MM.1S (cell line): Measurements from ENCODE around the gene TPX2.
A peak's percentile ranks its signal among the peaks of the same experiment; 100 is the strongest.

Experiments
- DNase-seq: peaks from one replicate; pipeline ENCODE4 v3.0.0-alpha.2; 2015
- H2AFZ ChIP-seq: fragments of 300-600 bp; sonication (generic); 2 replicates; pipeline ENCODE4 v1.6.0; 2016; ENCODE audit warnings: antibody characterized with exemption, low read length
- H3F3A ChIP-seq: fragments of 300-600 bp; sonication (generic); 2 replicates; pipeline ENCODE4 v1.6.1; 2016; ENCODE audit warnings: mild to moderate bottlenecking, antibody characterized with exemption, low read length, moderate library complexity, mixed read lengths; ENCODE audit not compliant: insufficient read depth
- H3K27ac ChIP-seq: fragments of 300-600 bp; sonication (generic); 2 replicates; pipeline ENCODE4 v1.5.1; 2016; ENCODE audit warnings: mild to moderate bottlenecking, low read length
- H3K27me3 ChIP-seq: fragments of 300-600 bp; sonication (generic); replicated peaks from 2 replicates; pipeline ENCODE4 v1.6.0; 2016; ENCODE audit warnings: low read length; ENCODE audit not compliant: insufficient read depth
- H3K36me3 ChIP-seq: fragments of 300-600 bp; sonication (generic); replicated peaks from 2 replicates; pipeline ENCODE4 v1.6.1; 2016; ENCODE audit warnings: mild to moderate bottlenecking, low read length, mixed read lengths; ENCODE audit not compliant: insufficient read depth
- H3K4me1 ChIP-seq: fragments of 300-600 bp; sonication (generic); 2 replicates; pipeline ENCODE4 v1.6.1; 2016; ENCODE audit warnings: low read length, mixed read lengths
- H3K4me2 ChIP-seq: fragments of 300-600 bp; sonication (generic); 2 replicates; pipeline ENCODE4 v1.6.0; 2016; ENCODE audit warnings: low read depth, low read length
- H3K4me3 ChIP-seq: fragments of 300-600 bp; sonication (generic); 2 replicates; pipeline ENCODE4 v1.5.1; 2016; ENCODE audit warnings: low read length, mixed read lengths
- H3K79me2 ChIP-seq: fragments of 300-600 bp; sonication (generic); 2 replicates; pipeline ENCODE4 v1.6.1; 2016; ENCODE audit warnings: mixed run types, low read length, mixed read lengths
- H3K9ac ChIP-seq: fragments of 300-600 bp; sonication (generic); 2 replicates; pipeline ENCODE4 v1.6.1; 2016; ENCODE audit warnings: low read length, mixed read lengths
- H3K9me2 ChIP-seq: fragments of 300-600 bp; sonication (generic); replicated peaks from 2 replicates; pipeline ENCODE4 v1.6.1; 2016; ENCODE audit warnings: mild to moderate bottlenecking, low read length, mixed read lengths; ENCODE audit not compliant: insufficient read depth
- H3K9me3 ChIP-seq: fragments of 300-600 bp; sonication (generic); replicated peaks from 2 replicates; pipeline ENCODE4 v1.6.1; 2016; ENCODE audit warnings: mild to moderate bottlenecking, low read length, mixed read lengths; ENCODE audit not compliant: insufficient read depth
- H4K20me1 ChIP-seq: fragments of 300-600 bp; sonication (generic); 2 replicates; pipeline ENCODE4 v1.6.1; 2016; ENCODE audit warnings: mild to moderate bottlenecking, low read length, moderate library complexity, mixed read lengths; ENCODE audit not compliant: insufficient read depth
- EZH2 ChIP-seq: fragments of 300-600 bp; sonication (generic); optimal IDR thresholded peaks from 2 replicates; pipeline ENCODE3; 2017; ENCODE audit warnings: low read depth, mild to moderate bottlenecking, antibody characterized with exemption, low read length, mixed read lengths
- EZH2phosphoT487 ChIP-seq: fragments of 300-600 bp; sonication (generic); IDR thresholded peaks from 2 replicates; pipeline ENCODE4 v1.6.1; 2018; ENCODE audit warnings: antibody characterized with exemption, low read length
- TF ChIP-seq, protein P1 (sequence below): fragments of 300-600 bp; sonication (generic); IDR thresholded peaks from 2 replicates; pipeline ENCODE4 v1.5.1; 2016; ENCODE audit warnings: antibody characterized with exemption, low read length, mixed read lengths

Gene TPX2

GRCh38 chr20:31767805-31768204 lies 28.7 kb downstream of the TPX2 start:
- H3K4me2 ChIP-seq = no peak overlapping the region
- no peaks in the 10 kb centered on the region for H3K9me3 ChIP-seq
- no peaks in the 10 kb centered on the region for H3K9me2 ChIP-seq
- H2AFZ ChIP-seq = no peak overlapping the region
- no peaks in the 10 kb centered on the region for H3K27me3 ChIP-seq
- TF ChIP-seq EZH2 = no peak
- TF ChIP-seq EZH2phosphoT487 = no peak
- TF ChIP-seq, protein P1, sequence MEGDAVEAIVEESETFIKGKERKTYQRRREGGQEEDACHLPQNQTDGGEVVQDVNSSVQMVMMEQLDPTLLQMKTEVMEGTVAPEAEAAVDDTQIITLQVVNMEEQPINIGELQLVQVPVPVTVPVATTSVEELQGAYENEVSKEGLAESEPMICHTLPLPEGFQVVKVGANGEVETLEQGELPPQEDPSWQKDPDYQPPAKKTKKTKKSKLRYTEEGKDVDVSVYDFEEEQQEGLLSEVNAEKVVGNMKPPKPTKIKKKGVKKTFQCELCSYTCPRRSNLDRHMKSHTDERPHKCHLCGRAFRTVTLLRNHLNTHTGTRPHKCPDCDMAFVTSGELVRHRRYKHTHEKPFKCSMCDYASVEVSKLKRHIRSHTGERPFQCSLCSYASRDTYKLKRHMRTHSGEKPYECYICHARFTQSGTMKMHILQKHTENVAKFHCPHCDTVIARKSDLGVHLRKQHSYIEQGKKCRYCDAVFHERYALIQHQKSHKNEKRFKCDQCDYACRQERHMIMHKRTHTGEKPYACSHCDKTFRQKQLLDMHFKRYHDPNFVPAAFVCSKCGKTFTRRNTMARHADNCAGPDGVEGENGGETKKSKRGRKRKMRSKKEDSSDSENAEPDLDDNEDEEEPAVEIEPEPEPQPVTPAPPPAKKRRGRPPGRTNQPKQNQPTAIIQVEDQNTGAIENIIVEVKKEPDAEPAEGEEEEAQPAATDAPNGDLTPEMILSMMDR = no peak
- H3K27ac ChIP-seq = no peak overlapping the region
- peaks cover 9% of the 10 kb centered on the region; the same call in 1 of the 2 replicates for H3K36me3 ChIP-seq
- H3K79me2 ChIP-seq = peaks cover 75% of the 10 kb centered on the region
- H3K4me1 ChIP-seq = no peaks in the 10 kb centered on the region
- DNase-seq = no peak
- H3F3A ChIP-seq = 0 out of 2 replicates have a peak, but pooled peaks cover 5% of the 10 kb centered on the region
- no peak overlapping the region for H3K9ac ChIP-seq
- H4K20me1 ChIP-seq = no peaks in the 10 kb centered on the region
- H3K4me3 ChIP-seq = no peak overlapping the region

GRCh38 chr20:31769681-31770080 lies 30.6 kb downstream of the TPX2 start:
- no peaks in the 10 kb centered on the region for H4K20me1 ChIP-seq
- peaks cover 9% of the 10 kb centered on the region; the same call in 1 of the 2 replicates for H3K36me3 ChIP-seq
- H3K27me3 ChIP-seq = no peaks in the 10 kb centered on the region
- no peaks in the 10 kb centered on the region for H3K9me3 ChIP-seq
- no peak overlapping the region for H3K27ac ChIP-seq
- H2AFZ ChIP-seq = no peak overlapping the region
- H3F3A ChIP-seq = 0 out of 2 replicates have a peak, but pooled peaks cover 5% of the 10 kb centered on the region
- no peak overlapping the region for H3K4me3 ChIP-seq
- no peaks in the 10 kb centered on the region for H3K4me1 ChIP-seq
- peaks cover 76% of the 10 kb centered on the region for H3K79me2 ChIP-seq
- no peak for DNase-seq
- TF ChIP-seq EZH2phosphoT487 (no peak), EZH2 (no peak)
- TF ChIP-seq, protein P1 = no peak
- no peak overlapping the region for H3K4me2 ChIP-seq
- no peak overlapping the region for H3K9ac ChIP-seq
- no peaks in the 10 kb centered on the region for H3K9me2 ChIP-seq

DNA sequence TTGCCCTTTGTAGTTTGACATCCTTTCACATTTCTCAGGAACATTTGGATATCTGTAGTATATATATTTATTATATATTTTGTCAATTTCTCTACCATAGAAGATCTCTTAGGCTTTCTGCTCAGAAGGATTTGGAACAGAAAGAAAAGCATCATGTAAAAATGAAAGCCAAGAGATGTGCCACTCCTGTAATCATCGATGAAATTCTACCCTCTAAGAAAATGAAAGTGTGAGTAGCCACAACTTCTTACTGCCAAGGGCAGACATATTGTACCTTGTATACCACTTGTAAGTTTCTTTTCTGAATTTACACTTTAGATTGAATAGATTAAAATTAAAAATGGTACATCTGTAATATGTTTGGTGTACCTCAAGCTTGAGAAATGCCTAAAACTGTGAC lies 31.2 kb downstream of the TPX2 start:
- Histone ChIP-seq H3K27ac (no peak overlapping the region), H3K79me2 (peaks cover 71% of the 10 kb centered on the region), H3F3A (0 out of 2 replicates have a peak, but pooled peaks cover 5% of the 10 kb centered on the region), H3K36me3 (peaks cover 8% of the 10 kb centered on the region; the same call in 1 of the 2 replicates), H3K9me2 (no peaks in the 10 kb centered on the region), H3K4me3 (no peak overlapping the region), H2AFZ (no peak overlapping the region), H3K4me2 (no peak overlapping the region), H3K27me3 (no peaks in the 10 kb centered on the region), H3K4me1 (no peaks in the 10 kb centered on the region), H3K9me3 (no peaks in the 10 kb centered on the region), H4K20me1 (no peaks in the 10 kb centered on the region), H3K9ac (no peak overlapping the region)
- no peak for TF ChIP-seq EZH2phosphoT487
- TF ChIP-seq, protein P1 = no peak
- no peak for TF ChIP-seq EZH2
- DNase-seq = peak; percentile 15
